Heart right ventricle (tissue), 16 donors: ENCODE measurements around the gene SSB. TPM values are rescaled to one million over a fixed set of nuclear protein-coding genes. Genes with fewer than 3 reads are reported as not detected.

Source experiments
- ATAC-seq, 8 donors: fragments of 200-7000 bp; cut with Tn5 transposase; one replicate each; pipeline ENCODE4 v1.9.1; 2020; ENCODE audit warnings: mild to moderate bottlenecking in 8 of 8, moderate library complexity in 8 of 8, moderate number of reproducible peaks in 1 of 8
- DNase-seq, 2 donors: peaks; one replicate each; pipeline ENCODE4 v3.0.0-alpha.2; 2020
- H3K27ac ChIP-seq, 10 donors: fragments of 200-600 bp; sonication (generic) in 2 of 10; one replicate each; pipeline versions ENCODE4 v1.5.0 to v1.8.0; 2020 to 2022; ENCODE audit warnings: mild to moderate bottlenecking in 3 of 10
- H3K27me3 ChIP-seq, 7 donors: fragments of 200-600 bp; one replicate each; pipeline ENCODE4 v1.8.0; 2021 to 2022; ENCODE audit warnings: mild to moderate bottlenecking in 2 of 7
- H3K36me3 ChIP-seq, 9 donors: fragments of 200-600 bp; sonication (generic) in 1 of 9; one replicate each; pipeline versions ENCODE4 v1.5.0 to v1.8.0; 2020 to 2022; ENCODE audit warnings: mild to moderate bottlenecking in 2 of 9
- H3K4me1 ChIP-seq, 9 donors: fragments of 200-600 bp; sonication (generic) in 1 of 9; one replicate each; pipeline versions ENCODE4 v1.5.0 to v1.8.0; 2020 to 2022; ENCODE audit warnings: mild to moderate bottlenecking in 4 of 9
- H3K4me3 ChIP-seq, 10 donors: fragments of 200-600 bp; sonication (generic) in 2 of 10; one replicate each; pipeline versions ENCODE4 v1.5.0 to v1.8.0; 2020 to 2022; ENCODE audit warnings: mild to moderate bottlenecking in 7 of 10, moderate library complexity in 2 of 10
- H3K9me3 ChIP-seq, 11 donors: fragments of 200-600 bp in 10 of 11; sonication (generic) in 2 of 11; one replicate each; pipeline versions ENCODE4 v1.5.0 to v1.8.0; 2013 to 2022; ENCODE audit warnings: mild to moderate bottlenecking in 2 of 11, control low read depth in 1 of 11, moderate library complexity in 1 of 11
- CTCF ChIP-seq, 9 donors: fragments of 200-600 bp; sonication (generic) in 2 of 9; IDR thresholded peaks; one replicate each; pipeline versions ENCODE4 v1.5.0 to v1.8.0; 2021 to 2022; ENCODE audit warnings: antibody characterized with exemption in 9 of 9, mild to moderate bottlenecking in 5 of 9, moderate library complexity in 1 of 9
- WGBS, 2 donors: extraction: QIAGEN DNeasy Blood & Tissue Kit; methylation state at CpG; one replicate each; pipeline ENCODE4 v1.1.7; 2013; ENCODE audit warnings: inconsistent platforms in 1 of 2; 5-methylcytosine and 5-hydroxymethylcytosine counted together
- intact Hi-C, 10 donors: fragments of 100-400 bp; cut with DNase I; formaldehyde crosslinking; loops; one replicate each; pipeline versions ENCODE4 v1.11.1 to v1.14.2; 2022
- polyA plus RNA-seq, 2 donors: library from polyadenylated mRNA; stranded (reverse); fragments of 200-250 nt; gene quantifications; one replicate each; pipeline ENCODE4 v1.2.3, GENCODE V29; 2013
- total RNA-seq, 10 donors: library from RNA; stranded (reverse); fragmentation: NEBNext Ultra II Directional in 3 of 10; extraction: Animal tissue kit (Norgen Biotek cat#: 25700) in 3 of 10; gene quantifications; one replicate each; pipeline versions ENCODE4 v1.2.1 to v1.2.4, GENCODE V29; 2021 to 2023
- donor health status: Arrhythmogenic right ventricular cardiomyopathy.
- donor health status: ischemic (EF 13 %, LVEDD 7.1; RV severe dilation, severe dysfunction).
- donor health status: healthy with polysubstance abuse.
- donor health status: DM: no; HTN: yes; CAD: no.
- donor health status: DM: no; HTN: no; CAD: no.
- donor health status: ischemic (EF 25% LVEDD 6.9; RV normal size, moderate dysfunction).
- donor health status: ischemic (EF 25% LVEDD 5.7; RV mildly dilated, moderate dysfunction).
- donor health status: healthy.
- donor health status: DM: yes; HTN: yes; CAD: no.
- donor health status: Ischemic cardiomyopathy.
- donor health status: ischemic (EF 35%, LVEDD 5.7; RV mildly dilated, moderate dysfunction).
- donor health status: nonischemic (EF 11% LVEDD 7.7; RV severe dilation, severe dysfunction).
- donor health status: DM: yes; HTN: yes; CAD: no.
- donor health status: PGD.
- donor health status: ischemic (EF 29% LVEDD 5.4; RV normal size, mild dysfunction).
- donor health status: nonischemic (EF 23%, LVEDD 6.1; RV moderate dilation, normal function).

The SSB gene
- total and polyA plus RNA-seq, 12 donors = 44.3 to 69.6 (median 55.3) TPM

- DNase-seq (no peak), ATAC-seq (no peak)
- WGBS, 2 donors = 85 to 94% methylated on average over 4 of the region's 4 CpGs
- TF ChIP-seq CTCF (IDR thresholded peaks at IDR 0.05) = no peak
- H3K4me1 ChIP-seq = no peaks in the 10 kb centered on the region
- H3K4me3 ChIP-seq = no peak overlapping the region
- no peak overlapping the region for H3K27ac ChIP-seq
- H3K9me3 ChIP-seq = no peaks in the 10 kb centered on the region
- no peaks in the 10 kb centered on the region for H3K27me3 ChIP-seq
- intact Hi-C loops = no loop called here
- H3K36me3 ChIP-seq = no peaks in the 10 kb centered on the region
These were observed 17.2 kb upstream of the SSB start for GRCh38 chr2:169781249-169782013.

- 93 to 98% methylated on average over 1 of the region's 1 CpG for WGBS, 2 donors
These were observed 16.2 kb upstream of the SSB start for GRCh38 chr2:169782513-169782912.

GRCh38 chr2:169790581-169790980 lies 8.1 kb upstream of the SSB start:
- H3K4me1 ChIP-seq = peaks cover 0 to 7% (median 0%) of the 10 kb centered on the region in 9 donors
- intact Hi-C loops = loop anchor here in 2 of 10 donors (10.0 kb wide), 1 partner anchor 266 kb away; no protein-coding TSS in a partner anchor
- no peak overlapping the region for H3K27ac ChIP-seq
- H3K36me3 ChIP-seq = no peaks in the 10 kb centered on the region
- H3K9me3 ChIP-seq = no peaks in the 10 kb centered on the region
- DNase-seq = no peak
- ATAC-seq = no peak
- TF ChIP-seq CTCF (IDR thresholded peaks at IDR 0.05) = no peak
- no peak overlapping the region for H3K4me3 ChIP-seq
- H3K27me3 ChIP-seq = peaks cover 0 to 16% (median 0%) of the 10 kb centered on the region in 7 donors
- 83 to 89% methylated on average over 5 of the region's 5 CpGs for WGBS, 2 donors

More at GRCh38 chr2:169782513-169782912, 16.2 kb upstream of the SSB start:
- no peaks in the 10 kb centered on the region for H3K4me1 ChIP-seq
- ATAC-seq = no peak
- intact Hi-C loops = no loop called here
- no peak overlapping the region for H3K27ac ChIP-seq
- no peak for TF ChIP-seq CTCF (IDR thresholded peaks at IDR 0.05)
- H3K9me3 ChIP-seq = no peaks in the 10 kb centered on the region
- no peaks in the 10 kb centered on the region for H3K27me3 ChIP-seq
- no peak overlapping the region for H3K4me3 ChIP-seq
- H3K36me3 ChIP-seq = no peaks in the 10 kb centered on the region
- no peak for DNase-seq

- Histone ChIP-seq H3K27ac (no peak overlapping the region), H3K36me3 (no peaks in the 10 kb centered on the region), H3K27me3 (no peaks in the 10 kb centered on the region), H3K9me3 (no peaks in the 10 kb centered on the region), H3K4me1 (peaks cover 0 to 16% (median 6%) of the 10 kb centered on the region in 9 donors), H3K4me3 (no peak overlapping the region)
- DNase-seq (no peak), ATAC-seq (no peak)
- intact Hi-C loops = loop anchor here in 3 of 10 donors (5.0 to 10.0 kb wide), 2 partner anchors 213 to 270 kb away; partner anchors contain the start of gene PPIG (in 1 of the 3)
- no peak for TF ChIP-seq CTCF (IDR thresholded peaks at IDR 0.05)
- WGBS, 2 donors = 91 to 94% methylated on average over 2 of the region's 2 CpGs
These were observed 3.5 kb upstream of the SSB start for GRCh38 chr2:169795181-169795580.
